OCI-LY3 (cell line): ENCODE data around the gene TNRC18.

Source experiments
- EZH2phosphoT487 ChIP-seq: fragments of 200-600 bp; shearing (Covaris generic); IDR thresholded peaks from 2 replicates; pipeline ENCODE4 v1.6.1; 2018; ENCODE audit warnings: antibody characterized with exemption, mixed run types, low read depth
- TF ChIP-seq, protein P1 (sequence below): fragments of 200-600, 300-600 bp; sonication (generic); IDR thresholded peaks from 2 replicates; pipeline ENCODE4 v1.5.1; 2014; ENCODE audit warnings: antibody characterized with exemption, low read length, low read depth

DNA sequence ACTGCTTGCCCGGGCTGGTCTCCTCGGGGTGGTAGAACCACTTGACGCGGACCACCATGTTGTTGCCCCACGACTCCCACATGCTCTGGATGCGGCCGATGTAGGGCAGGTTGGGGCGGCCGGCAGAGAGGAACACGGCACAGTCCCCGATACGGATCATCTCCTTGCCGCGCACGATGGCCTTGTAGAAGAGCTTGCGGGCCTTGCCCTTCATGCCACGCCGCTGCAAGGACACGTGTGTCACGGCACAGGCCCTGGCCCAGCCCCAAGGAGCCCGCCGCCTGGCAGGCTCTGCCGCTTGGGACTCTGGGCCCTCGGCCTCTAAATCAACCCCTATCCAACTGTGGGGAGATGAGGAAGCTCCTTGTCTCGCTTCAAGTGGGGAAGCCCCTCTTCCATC is 114.5 kb downstream of the TNRC18 start:
- TF ChIP-seq, protein P1, sequence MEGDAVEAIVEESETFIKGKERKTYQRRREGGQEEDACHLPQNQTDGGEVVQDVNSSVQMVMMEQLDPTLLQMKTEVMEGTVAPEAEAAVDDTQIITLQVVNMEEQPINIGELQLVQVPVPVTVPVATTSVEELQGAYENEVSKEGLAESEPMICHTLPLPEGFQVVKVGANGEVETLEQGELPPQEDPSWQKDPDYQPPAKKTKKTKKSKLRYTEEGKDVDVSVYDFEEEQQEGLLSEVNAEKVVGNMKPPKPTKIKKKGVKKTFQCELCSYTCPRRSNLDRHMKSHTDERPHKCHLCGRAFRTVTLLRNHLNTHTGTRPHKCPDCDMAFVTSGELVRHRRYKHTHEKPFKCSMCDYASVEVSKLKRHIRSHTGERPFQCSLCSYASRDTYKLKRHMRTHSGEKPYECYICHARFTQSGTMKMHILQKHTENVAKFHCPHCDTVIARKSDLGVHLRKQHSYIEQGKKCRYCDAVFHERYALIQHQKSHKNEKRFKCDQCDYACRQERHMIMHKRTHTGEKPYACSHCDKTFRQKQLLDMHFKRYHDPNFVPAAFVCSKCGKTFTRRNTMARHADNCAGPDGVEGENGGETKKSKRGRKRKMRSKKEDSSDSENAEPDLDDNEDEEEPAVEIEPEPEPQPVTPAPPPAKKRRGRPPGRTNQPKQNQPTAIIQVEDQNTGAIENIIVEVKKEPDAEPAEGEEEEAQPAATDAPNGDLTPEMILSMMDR = no peak
- TF ChIP-seq EZH2phosphoT487 = no peak
